Motor neuron (in vitro differentiated cells): ENCODE measurements around the gene SURF4. TPM values are rescaled to one million over a fixed set of nuclear protein-coding genes. Genes with fewer than 3 reads are reported as not detected.
"Not testable (repeated sequence)": the region's sequence is repeated elsewhere in the genome, so short reads cannot be mapped to it uniquely, and the experiment has no call there.

Experiments used
- ATAC-seq, 8 experiments: fragments of 200-7000 bp; cut with Tn5 transposase; replicated peaks in 6 of 8; 2 replicates each; pipeline ENCODE4 v1.8.0; 2021; ENCODE audit warnings: mild to moderate bottlenecking in 8 of 8, moderate library complexity in 8 of 8
- H3K27ac ChIP-seq, 2 donors: fragments of 250-450 bp; sonication (Bioruptor Pico); 2 replicates each; pipeline ENCODE4 v1.9.0; 2021; ENCODE audit warnings: antibody characterized with exemption in 2 of 2, mild to moderate bottlenecking in 2 of 2, moderate library complexity in 1 of 2
- H3K4me1 ChIP-seq, 2 donors: fragments of 250-450 bp; sonication (Bioruptor Pico); replicated peaks in 1 of 2; 2 replicates each; pipeline ENCODE4 v1.6.1; 2021; ENCODE audit warnings: antibody characterized with exemption in 2 of 2, mild to moderate bottlenecking in 2 of 2, moderate library complexity in 1 of 2
- H3K4me3 ChIP-seq, 5 donors: fragments of 250-450 bp; sonication (Bioruptor Pico); 2 replicates each; pipeline ENCODE4 v1.9.0; 2021; ENCODE audit warnings: antibody characterized with exemption in 5 of 5, mild to moderate bottlenecking in 5 of 5, moderate library complexity in 4 of 5
- WGBS, 10 experiments: fragments of 450-650 bp; shearing (Covaris generic); methylation state at CpG; one replicate each; pipeline ENCODE4 v1.0.0; 2022; 5-methylcytosine and 5-hydroxymethylcytosine counted together
- in situ Hi-C, 9 experiments: fragments of 400-800 bp; cut with MboI; loops; one replicate each; pipeline ENCODE4 v1.15.0; 2021; ENCODE audit warnings: low sequenced_read_pairs in 9 of 9, low pct_unique_long_range_greater_than_20kb in 2 of 9; ENCODE audit not compliant: unreplicated experiment in 9 of 9
- total RNA-seq, 8 experiments: library from RNA; unstranded; fragments of 300-600 nt; gene quantifications; 2 replicates each; pipeline versions ENCODE4 v1.2.3 to v1.2.4, GENCODE V29; 2022

SURF4 gene
- total RNA-seq, 8 experiments from 2014 or later, result 62.6 to 141 (median 105) TPM

DNA sequence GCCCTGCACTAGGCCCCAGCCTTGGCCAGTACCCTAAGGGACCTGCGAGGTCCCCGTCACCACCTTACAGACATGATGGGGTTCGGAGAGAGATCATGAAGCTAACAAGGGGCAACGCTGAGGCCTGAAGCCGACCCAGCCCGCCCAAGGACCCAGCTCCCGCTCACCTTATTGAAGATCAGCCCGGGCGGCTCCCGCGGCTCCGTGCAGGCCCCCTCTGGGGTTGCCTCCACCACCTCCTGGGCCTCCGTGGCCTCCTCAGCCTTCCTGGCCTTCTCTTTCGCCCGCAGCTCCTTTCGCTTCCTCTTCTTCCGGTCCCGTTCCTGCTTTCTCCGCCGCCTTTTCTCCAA lies 43.5 kb downstream of the SURF4 start:
- in situ Hi-C loops, result loop anchor here in 2 of 9 experiments (25.0 kb wide), 1 partner anchor 145 kb away; no protein-coding TSS in a partner anchor
- H3K27ac ChIP-seq, result no peak overlapping the region
- no peak for ATAC-seq
- WGBS, 10 experiments, result 60 to 100% (median 92%) methylated on average over 1 to 6 of the region's 20 CpGs; no CpG with 5 or more reads in 3 of the 10 experiments
- peaks cover 10 to 12% of the 10 kb centered on the region in 2 donors for H3K4me1 ChIP-seq
- no peak overlapping the region for H3K4me3 ChIP-seq

DNA sequence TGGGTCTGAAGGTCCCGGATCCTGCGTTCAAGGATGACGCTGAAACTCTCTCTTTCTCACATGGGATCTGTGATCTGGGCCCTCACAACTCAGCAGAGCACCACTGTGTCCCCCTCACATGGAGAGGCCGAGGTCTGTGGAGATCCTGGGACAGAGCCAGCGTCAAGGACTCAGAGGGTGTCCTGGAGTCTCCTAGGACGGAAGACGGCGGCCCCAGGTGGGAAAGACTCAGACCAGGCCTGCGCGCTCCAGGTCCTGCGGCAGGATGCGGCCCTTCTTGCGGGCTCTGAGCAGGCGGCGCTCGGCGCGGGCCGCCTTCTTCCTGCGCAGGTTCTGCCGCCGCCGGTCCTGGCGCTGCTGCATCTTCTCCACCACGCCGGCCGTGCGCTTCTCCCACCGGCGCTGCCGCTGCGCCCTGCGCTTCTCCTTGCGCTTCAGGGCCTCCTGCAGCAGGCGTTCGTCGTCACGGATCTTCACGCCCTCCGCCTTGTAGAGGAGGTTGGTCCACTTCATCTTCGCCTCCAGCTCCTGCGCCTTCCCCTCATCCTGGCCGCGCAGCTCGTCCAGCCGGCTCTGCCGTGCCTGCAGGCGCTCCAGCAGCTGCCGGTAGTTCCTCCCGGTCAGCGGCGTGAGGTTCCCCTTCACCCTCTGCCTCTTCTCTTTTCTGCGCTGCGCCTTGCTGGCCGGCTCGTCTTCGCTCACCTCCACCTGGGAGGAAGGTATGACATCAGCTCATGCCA lies 44.0 kb downstream of the SURF4 start:
- ATAC-seq, result no peak
- Histone ChIP-seq H3K4me3 (no peak overlapping the region), H3K27ac (no peak overlapping the region), H3K4me1 (peaks cover 10% of the 10 kb centered on the region in 2 donors)
- in situ Hi-C loops, result loop anchor here in 2 of 9 experiments (25.0 kb wide), 1 partner anchor 145 kb away; no protein-coding TSS in a partner anchor
- WGBS, 10 experiments, result 94 to 100% (median 97%) methylated on average over 3 to 26 of the region's 57 CpGs; no CpG with 5 or more reads in 4 of the 10 experiments

DNA sequence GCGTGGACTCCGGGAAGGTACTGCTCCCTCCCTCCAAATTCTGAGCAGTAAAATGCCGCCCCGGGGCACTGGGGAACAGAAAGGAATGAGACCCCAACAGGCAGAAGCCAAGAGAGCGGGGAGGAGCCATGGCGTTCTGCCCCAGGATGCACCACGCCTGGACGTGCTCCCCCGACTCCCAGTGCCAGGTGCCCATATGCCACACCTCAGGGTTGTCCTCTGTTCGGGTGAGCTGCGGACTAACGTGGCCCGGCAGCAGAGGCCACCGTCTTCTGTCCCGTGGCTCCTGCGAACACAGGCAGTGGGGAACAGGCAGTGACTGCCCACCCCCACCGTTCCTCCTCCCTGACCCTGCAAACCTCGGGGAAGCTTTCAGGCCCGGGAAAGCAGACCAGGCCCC lies 44.6 kb downstream of the SURF4 start:
- in situ Hi-C loops, result loop anchor here in 2 of 9 experiments (25.0 kb wide), 1 partner anchor 144 kb away; no protein-coding TSS in a partner anchor
- WGBS, 10 experiments, result 71 to 93% (median 83%) methylated on average over 2 to 15 of the region's 19 CpGs; no CpG with 5 or more reads in 4 of the 10 experiments
- no peak for ATAC-seq
- Histone ChIP-seq H3K4me3 (no peak overlapping the region), H3K27ac (no peak overlapping the region), H3K4me1 (peaks cover 6 to 7% of the 10 kb centered on the region in 2 donors)

DNA sequence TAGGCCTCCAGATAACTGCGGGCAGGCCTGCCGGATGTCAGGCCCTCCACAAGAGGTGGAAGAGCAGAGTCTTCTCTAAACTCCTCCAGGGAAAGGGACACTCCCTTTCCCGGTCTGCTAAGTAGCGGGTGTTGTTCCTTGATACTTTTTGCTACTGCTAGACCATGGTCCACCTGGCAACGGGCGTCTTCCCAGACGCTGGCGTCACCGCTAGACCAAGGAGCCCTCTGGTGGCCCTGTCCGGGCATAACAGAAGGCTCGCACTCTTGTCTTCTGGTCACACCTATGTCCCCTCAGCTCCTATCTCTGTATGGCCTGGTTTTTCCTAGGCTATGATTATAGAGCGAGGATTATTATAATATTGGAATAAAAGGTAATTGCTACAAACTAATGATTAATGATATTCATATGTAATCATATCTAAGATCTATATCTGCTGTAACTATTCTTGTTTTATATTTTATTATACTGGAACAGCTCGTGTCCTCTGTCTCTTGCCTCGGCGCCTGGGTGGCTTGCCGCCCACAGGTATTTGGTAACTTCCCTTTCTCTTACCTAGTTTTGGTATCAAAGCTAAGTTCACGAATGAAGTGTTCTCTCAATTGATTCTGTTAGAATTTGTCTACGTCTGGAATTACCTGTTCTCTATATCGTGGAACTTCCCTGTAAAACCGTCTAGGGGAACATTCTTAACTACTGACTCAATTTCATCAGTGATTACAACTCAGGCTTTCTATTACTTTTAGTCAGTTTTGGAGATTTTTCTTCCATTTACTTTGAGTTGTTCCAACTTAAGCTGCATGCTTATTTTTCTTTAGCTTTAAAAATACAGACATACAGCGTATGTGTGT lies 46.3 kb downstream of the SURF4 start:
- H3K4me1 ChIP-seq, ATAC-seq, H3K27ac ChIP-seq, H3K4me3 ChIP-seq: not testable (repeated sequence)
- WGBS, 10 experiments, result 80 to 93% (median 88%) methylated on average over 2 to 12 of the region's 21 CpGs
- in situ Hi-C loops, result loop anchor here in 4 of 9 experiments (10.0 to 25.0 kb wide), 2 partner anchors 142 to 145 kb away; no protein-coding TSS in a partner anchor

DNA sequence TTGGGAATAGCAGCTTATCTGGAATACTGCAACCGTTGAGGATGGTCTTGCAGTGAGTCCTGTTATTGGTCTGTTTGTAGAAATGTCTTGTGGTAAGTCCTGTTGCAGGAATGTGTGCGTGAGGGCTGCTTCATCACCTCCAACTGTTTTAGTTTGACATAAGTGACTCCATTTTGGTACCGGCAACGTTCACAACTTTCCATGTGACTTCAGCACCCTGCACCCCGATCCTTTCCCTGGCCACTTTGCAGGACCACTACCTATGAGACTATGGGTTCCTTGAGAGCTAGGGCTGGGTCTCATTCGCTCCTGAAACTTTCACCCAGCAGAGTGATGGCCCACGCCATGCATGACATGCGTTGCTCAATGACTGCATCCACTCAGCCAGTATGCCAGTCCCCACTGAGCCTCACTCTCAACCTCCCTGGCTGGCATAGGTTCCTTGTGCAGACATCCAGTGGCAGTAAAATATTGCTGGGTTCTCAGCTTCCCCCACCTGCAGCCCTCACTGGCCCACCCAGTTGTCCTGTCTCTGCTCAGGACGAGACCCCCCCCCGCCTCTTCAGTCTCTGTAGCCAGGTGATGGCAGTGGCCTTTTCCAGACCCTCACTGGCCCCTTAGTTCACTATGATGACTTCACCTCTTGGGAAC lies 47.9 kb downstream of the SURF4 start:
- 37 to 100% (median 85%) methylated on average over 1 to 7 of the region's 10 CpGs; no CpG with 5 or more reads in 2 of the 10 experiments for WGBS, 10 experiments

DNA sequence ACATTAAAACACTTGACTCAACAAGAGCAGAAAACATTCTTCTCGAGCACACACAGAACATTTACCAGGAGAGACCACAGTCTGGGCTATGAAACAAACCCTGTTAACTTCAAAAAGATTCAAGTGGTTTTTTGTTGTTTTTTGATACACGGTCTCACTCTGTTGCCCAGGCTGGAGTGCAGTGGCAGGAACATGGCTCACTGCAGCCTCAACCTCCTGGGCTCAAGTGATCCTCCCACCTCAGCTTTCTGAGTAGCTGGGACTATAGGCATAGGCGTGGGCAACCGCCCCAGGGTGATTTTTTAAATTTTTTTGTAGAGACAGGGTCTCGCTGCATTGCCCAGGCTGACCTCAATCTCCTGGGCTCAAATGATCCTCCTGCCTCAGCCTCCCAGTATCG lies 48.8 kb downstream of the SURF4 start:
- WGBS, 10 experiments, result 60 to 100% (median 83%) methylated on average over 1 to 5 of the region's 6 CpGs; no CpG with 5 or more reads in 2 of the 10 experiments
- not testable (repeated sequence) for H3K27ac ChIP-seq, H3K4me3 ChIP-seq, H3K4me1 ChIP-seq, ATAC-seq
- in situ Hi-C loops, result loop anchor here in 4 of 9 experiments (10.0 to 25.0 kb wide), 2 partner anchors 140 to 142 kb away; no protein-coding TSS in a partner anchor

More for the DNA sequence above, 47.9 kb downstream of the SURF4 start:
- H3K27ac ChIP-seq, result no peak overlapping the region
- in situ Hi-C loops, result loop anchor here in 4 of 9 experiments (10.0 to 25.0 kb wide), 2 partner anchors 141 to 143 kb away; no protein-coding TSS in a partner anchor
- no peak for ATAC-seq
- H3K4me3 ChIP-seq, result no peak overlapping the region
- H3K4me1 ChIP-seq, result no peaks in the 10 kb centered on the region

DNA sequence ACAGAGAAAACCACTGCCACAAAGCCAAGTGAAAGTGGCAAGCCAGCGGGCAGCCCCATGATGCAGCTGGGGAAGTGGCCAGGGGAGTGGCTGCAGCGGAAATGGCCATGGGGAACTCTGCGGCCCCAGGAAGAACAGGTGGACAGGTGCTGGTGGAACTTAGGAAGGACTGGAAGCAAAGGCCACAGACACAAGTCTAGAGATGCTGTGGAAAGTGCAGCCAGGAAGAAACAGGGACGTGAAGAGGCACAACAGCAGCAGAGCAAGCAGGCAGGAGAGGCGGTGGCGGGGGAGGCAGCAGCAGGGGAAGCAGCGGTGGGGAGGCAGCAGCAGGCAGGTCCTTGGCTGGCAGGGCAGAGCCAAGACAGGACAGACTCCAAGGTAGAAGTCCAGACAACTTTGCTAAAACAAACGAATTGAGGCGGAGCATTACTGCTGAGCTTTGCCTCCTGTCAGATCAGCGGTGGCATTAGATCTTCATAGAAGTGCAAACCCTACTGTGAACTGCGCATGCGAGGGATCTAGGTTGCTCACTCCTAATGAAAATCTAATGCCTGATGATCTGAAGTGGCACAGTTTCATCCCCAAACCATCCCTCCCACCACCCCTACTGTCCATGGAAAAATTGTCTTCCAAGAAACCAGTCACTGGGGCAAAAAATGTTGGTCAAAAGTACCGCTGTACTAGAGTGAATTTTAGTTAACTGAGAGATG lies 51.7 kb downstream of the SURF4 start:
- in situ Hi-C loops, result loop anchor here in 2 of 9 experiments (10.0 kb wide), 1 partner anchor 139 kb away; no protein-coding TSS in a partner anchor
- Histone ChIP-seq H3K27ac (no peak overlapping the region), H3K4me3 (no peak overlapping the region), H3K4me1 (no peaks in the 10 kb centered on the region)
- WGBS, 10 experiments, result 40 to 100% (median 77%) methylated on average over 1 to 6 of the region's 13 CpGs; no CpG with 5 or more reads in 4 of the 10 experiments
- ATAC-seq, result no peak

DNA sequence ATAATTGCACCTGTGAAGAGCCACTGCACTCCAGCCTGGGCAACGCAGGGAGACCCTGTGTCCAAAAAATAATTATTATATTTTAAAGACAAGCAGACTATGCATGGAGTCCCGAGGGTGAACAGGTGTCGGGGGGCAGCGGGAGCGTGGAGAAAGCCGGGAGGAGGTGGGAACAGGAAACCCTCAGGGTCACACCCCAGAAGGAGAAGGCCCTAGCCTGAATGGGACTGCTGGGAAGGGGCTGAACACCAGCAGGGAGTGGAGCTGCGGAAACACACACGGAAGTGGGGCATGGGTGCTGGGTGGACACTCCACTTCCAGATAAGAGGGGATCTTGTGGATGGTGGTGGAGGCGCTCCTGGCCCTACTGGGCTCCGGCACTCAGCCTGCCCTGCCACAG lies 52.6 kb downstream of the SURF4 start:
- no peak overlapping the region for H3K4me3 ChIP-seq
- H3K4me1 ChIP-seq, result no peaks in the 10 kb centered on the region
- in situ Hi-C loops, result loop anchor here in 2 of 9 experiments (10.0 kb wide), 1 partner anchor 138 kb away; no protein-coding TSS in a partner anchor
- no peak overlapping the region for H3K27ac ChIP-seq
- WGBS, 10 experiments, result 40 to 85% (median 75%) methylated on average over 1 to 8 of the region's 10 CpGs; no CpG with 5 or more reads in 5 of the 10 experiments
- no peak for ATAC-seq

DNA sequence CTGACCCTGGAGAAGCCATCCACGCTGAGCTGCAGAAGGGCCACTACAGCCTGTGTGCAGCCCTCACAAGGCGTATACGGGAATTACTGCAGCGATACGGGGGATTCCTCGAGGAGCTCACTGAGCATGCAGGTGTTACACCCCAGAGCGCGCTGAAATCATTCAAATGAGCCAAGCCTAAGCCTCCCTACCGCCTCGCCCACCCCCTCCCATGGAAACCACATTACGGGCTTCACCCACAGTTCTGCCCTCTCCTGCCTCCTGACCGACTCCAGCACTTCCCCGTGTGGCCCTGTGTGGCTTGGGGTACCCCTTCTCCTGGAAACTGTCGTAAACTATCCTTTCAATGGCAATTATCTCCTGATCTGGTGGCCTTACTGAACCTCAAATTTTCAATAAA lies 53.2 kb downstream of the SURF4 start:
- no peak overlapping the region for H3K27ac ChIP-seq
- H3K4me3 ChIP-seq, result no peak overlapping the region
- 27 to 83% (median 75%) methylated on average over 3 to 6 of the region's 14 CpGs; no CpG with 5 or more reads in 6 of the 10 experiments for WGBS, 10 experiments
- no peaks in the 10 kb centered on the region for H3K4me1 ChIP-seq
- ATAC-seq, result no peak
- in situ Hi-C loops, result loop anchor here in 2 of 9 experiments (10.0 kb wide), 1 partner anchor 138 kb away; no protein-coding TSS in a partner anchor

DNA sequence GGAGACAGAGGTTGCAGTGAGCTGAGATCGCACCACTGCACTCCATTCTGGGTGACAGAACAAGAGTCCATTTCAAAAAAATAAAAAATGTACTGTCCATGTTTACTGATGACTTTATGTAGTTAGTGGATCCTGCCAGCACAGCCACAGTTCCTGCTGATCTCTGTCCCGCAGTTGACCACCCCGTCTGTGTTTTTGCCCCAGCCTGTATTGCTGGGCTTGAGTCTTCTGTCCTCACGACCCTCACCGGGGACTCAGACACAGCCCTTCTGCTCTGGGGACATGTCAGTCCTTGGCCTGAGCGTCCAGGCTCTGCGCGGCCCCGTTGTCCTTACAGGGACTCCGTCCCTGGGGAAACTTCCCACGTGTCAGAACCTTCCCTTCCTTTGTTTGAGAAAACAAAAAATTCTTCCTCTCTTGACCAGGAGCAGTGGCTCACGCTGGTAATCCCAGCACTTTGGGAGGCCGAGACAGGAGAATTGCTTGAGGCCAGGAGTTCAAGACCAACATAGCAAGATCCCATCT lies 54.4 kb downstream of the SURF4 start:
- ATAC-seq, result no peak
- 73 to 100% (median 82%) methylated on average over 1 to 9 of the region's 13 CpGs; no CpG with 5 or more reads in 4 of the 10 experiments for WGBS, 10 experiments
- no peaks in the 10 kb centered on the region for H3K4me1 ChIP-seq
- no peak overlapping the region for H3K27ac ChIP-seq
- in situ Hi-C loops, result loop anchor here in 2 of 9 experiments (10.0 kb wide), 1 partner anchor 137 kb away; no protein-coding TSS in a partner anchor
- no peak overlapping the region for H3K4me3 ChIP-seq

DNA sequence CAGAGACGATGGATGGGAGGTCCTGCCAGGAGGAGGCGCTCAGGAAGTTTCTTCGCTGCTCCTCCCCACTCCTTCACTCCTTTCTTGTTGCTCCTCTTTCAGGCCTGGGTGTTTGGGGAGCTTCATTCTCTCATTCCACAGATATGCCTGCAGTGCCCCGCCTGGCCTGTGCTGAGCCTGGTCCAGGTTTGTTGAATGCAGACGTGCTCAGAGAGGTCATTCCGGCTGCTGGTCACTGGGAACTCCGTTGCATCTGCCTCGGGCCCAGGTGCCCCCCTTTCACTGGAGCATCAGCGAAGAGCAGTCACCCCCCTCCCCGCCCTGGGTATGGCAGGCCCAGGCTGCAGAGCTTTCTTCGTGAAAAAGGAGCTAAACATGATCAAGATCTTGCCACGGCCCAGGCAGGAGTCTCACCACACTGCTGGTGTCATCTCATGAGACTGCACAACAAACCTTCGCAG lies 55.4 kb downstream of the SURF4 start:
- WGBS, 10 experiments, result 46 to 89% (median 80%) methylated on average over 1 to 8 of the region's 13 CpGs; no CpG with 5 or more reads in 3 of the 10 experiments
- H3K4me1 ChIP-seq, result no peaks in the 10 kb centered on the region

More for the DNA sequence above, 55.4 kb downstream of the SURF4 start:
- in situ Hi-C loops, result loop anchor here in 2 of 9 experiments (10.0 kb wide), 1 partner anchor 136 kb away; no protein-coding TSS in a partner anchor
- no peak overlapping the region for H3K27ac ChIP-seq
- no peak overlapping the region for H3K4me3 ChIP-seq
- ATAC-seq, result peak in 1 of 8 experiments; percentile 35
